ENCODE data around the gene B4GALNT4. TPM values are rescaled to one million over a fixed set of nuclear protein-coding genes. Genes with fewer than 3 reads are reported as not detected.

B4GALNT4 gene
- total RNA-seq, 4 donors from 2014 or later, result 2.5 to 12.0 (median 5.7) TPM

GRCh38 chr11:419248-420005, 50.1 kb downstream of the B4GALNT4 start:
- intact Hi-C loops (cut with DNase I), result no loop called here
- H3K36me3 ChIP-seq, result no peaks in the 10 kb centered on the region
- 82% methylated on average over 12 of the region's 20 CpGs for WGBS
- H3K27ac ChIP-seq (replicated peaks in 1 of 4), result no peak overlapping the region
- TF ChIP-seq EP300 (IDR thresholded peaks at IDR 0.05) (no peak), POLR2AphosphoS5 (IDR thresholded peaks at IDR 0.05) (no peak), POLR2A (IDR thresholded peaks at IDR 0.05; ENCODE audit: low read depth) (no peak), CTCF (IDR thresholded peaks at IDR 0.05) (no peak)
- H3K4me3 ChIP-seq, result no peak overlapping the region
- no peak for DNase-seq (ENCODE audit: extremely low spot score)
- peaks cover 0 to 91% (median 43%) of the 10 kb centered on the region in 4 donors for H3K27me3 ChIP-seq
- H3K4me1 ChIP-seq, result peaks cover 9 to 31% (median 26%) of the 10 kb centered on the region in 4 donors
- no peaks in the 10 kb centered on the region for H3K9me3 ChIP-seq

- intact Hi-C loops (cut with DNase I), result no loop called here
- TF ChIP-seq CTCF (IDR thresholded peaks at IDR 0.05), result no peak
- no peak for TF ChIP-seq POLR2A (IDR thresholded peaks at IDR 0.05; ENCODE audit: low read depth)
- no peak for TF ChIP-seq EP300 (IDR thresholded peaks at IDR 0.05)
- TF ChIP-seq POLR2AphosphoS5 (IDR thresholded peaks at IDR 0.05), result no peak
- H3K27me3 ChIP-seq, result peaks cover 0 to 87% (median 42%) of the 10 kb centered on the region in 4 donors
- no peaks in the 10 kb centered on the region for H3K9me3 ChIP-seq
- no peak overlapping the region for H3K4me3 ChIP-seq
- no peak overlapping the region for H3K27ac ChIP-seq (replicated peaks in 1 of 4)
- H3K4me1 ChIP-seq, result peaks cover 9 to 31% (median 25%) of the 10 kb centered on the region in 4 donors
- no peak for DNase-seq (ENCODE audit: extremely low spot score)
- WGBS, result 50% methylated on average over 18 of the region's 71 CpGs
- H3K36me3 ChIP-seq, result no peaks in the 10 kb centered on the region
These were observed 51.0 kb downstream of the B4GALNT4 start for GRCh38 chr11:420054-420910.

DNA sequence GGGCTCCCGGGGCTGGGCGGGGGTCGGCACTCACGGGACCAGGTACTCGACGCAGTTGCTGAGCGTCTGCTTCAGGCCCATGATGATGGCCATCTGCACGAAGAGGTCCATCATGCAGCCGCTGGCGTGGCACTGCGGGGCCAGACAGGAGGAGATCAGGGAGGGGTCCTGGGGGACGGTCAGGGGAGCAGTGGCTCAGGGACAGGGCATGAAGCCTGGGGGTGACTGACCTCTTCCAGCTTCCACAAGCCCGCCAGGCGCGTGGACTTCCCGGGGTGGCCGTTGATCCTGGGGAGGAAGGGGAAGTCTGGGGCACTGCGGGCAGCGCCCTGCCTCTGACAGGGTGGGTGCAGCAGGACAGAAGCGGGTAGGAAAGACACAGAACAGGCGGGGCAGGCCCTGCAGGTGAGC, 51.6 kb downstream of the B4GALNT4 start:
- H3K36me3 ChIP-seq, result no peaks in the 10 kb centered on the region
- no peak overlapping the region for H3K27ac ChIP-seq (replicated peaks in 1 of 4)
- no peaks in the 10 kb centered on the region for H3K9me3 ChIP-seq
- no peak overlapping the region for H3K4me3 ChIP-seq
- DNase-seq (ENCODE audit: extremely low spot score), result no peak
- intact Hi-C loops (cut with DNase I), result no loop called here
- H3K4me1 ChIP-seq, result peaks cover 9 to 25% (median 21%) of the 10 kb centered on the region in 4 donors
- no peak for TF ChIP-seq CTCF (IDR thresholded peaks at IDR 0.05)
- no peak for TF ChIP-seq EP300 (IDR thresholded peaks at IDR 0.05)
- TF ChIP-seq POLR2AphosphoS5 (IDR thresholded peaks at IDR 0.05), result no peak
- TF ChIP-seq POLR2A (IDR thresholded peaks at IDR 0.05; ENCODE audit: low read depth), result no peak
- 91% methylated on average over 9 of the region's 21 CpGs for WGBS
- H3K27me3 ChIP-seq, result peaks cover 0 to 84% (median 37%) of the 10 kb centered on the region in 4 donors

DNA sequence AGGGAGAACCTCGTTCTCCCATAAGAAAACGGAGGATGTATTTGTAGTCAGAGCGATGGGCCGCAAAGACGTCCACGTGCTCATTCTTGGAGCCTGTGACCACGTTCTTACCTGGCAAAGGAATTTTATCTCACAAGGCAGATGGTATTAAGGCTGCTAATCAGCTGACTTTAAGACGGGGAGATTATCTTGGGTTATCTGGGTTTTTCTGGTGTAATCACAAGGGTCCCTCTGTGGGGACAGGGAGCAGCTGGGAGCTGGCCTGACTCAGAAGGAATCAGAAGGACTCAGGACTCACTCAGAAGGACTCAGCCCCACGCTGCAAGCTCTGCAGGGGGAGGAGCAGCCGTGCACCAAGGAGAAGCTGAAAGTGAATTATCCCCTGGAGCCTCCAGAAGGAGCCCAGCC, 53.0 kb downstream of the B4GALNT4 start:
- WGBS, result 75% methylated on average over 10 of the region's 10 CpGs
- Histone ChIP-seq H3K36me3 (no peaks in the 10 kb centered on the region), H3K27me3 (peaks cover 0 to 84% (median 26%) of the 10 kb centered on the region in 4 donors), H3K9me3 (no peaks in the 10 kb centered on the region), H3K4me3 (no peak overlapping the region), H3K27ac (replicated peaks in 1 of 4) (no peak overlapping the region), H3K4me1 (peaks cover 0 to 11% (median 7%) of the 10 kb centered on the region in 4 donors)
- intact Hi-C loops (cut with DNase I), result no loop called here
- TF ChIP-seq EP300 (IDR thresholded peaks at IDR 0.05) (no peak), CTCF (IDR thresholded peaks at IDR 0.05) (no peak)
- no peak for DNase-seq (ENCODE audit: extremely low spot score)

All from esophagus muscularis mucosa (tissue), 4 donors.